WERI-Rb-1 (cell line): Measurements from ENCODE around the gene TYRO3.

Experiments
- DNase-seq: peaks from one replicate; pipeline ENCODE4 v3.0.0-alpha.2; 2020
- H3K27ac ChIP-seq: fragments of 250-450 bp; sonication (Bioruptor Pico); 2 replicates; pipeline ENCODE4 v1.5.1; 2020; ENCODE audit warnings: mild to moderate bottlenecking, moderate library complexity
- H3K27me3 ChIP-seq: fragments of 250-450 bp; sonication (Bioruptor Pico); 2 replicates; pipeline ENCODE4 v1.5.1; 2021; ENCODE audit warnings: mild to moderate bottlenecking, low read depth, moderate library complexity; ENCODE audit not compliant: insufficient read depth, severe bottlenecking
- H3K36me3 ChIP-seq: fragments of 250-450 bp; sonication (Bioruptor Pico); 2 replicates; pipeline ENCODE4 v1.5.1; 2020; ENCODE audit warnings: mild to moderate bottlenecking, moderate library complexity
- H3K4me3 ChIP-seq: 2 replicates; pipeline ENCODE4 v1.5.1; 2011; ENCODE audit warnings: low read depth, mild to moderate bottlenecking, control low read depth, low read length
- H3K9me3 ChIP-seq: fragments of 250-450 bp; sonication (Bioruptor Pico); 2 replicates; pipeline ENCODE4 v1.5.1; 2021; ENCODE audit warnings: mild to moderate bottlenecking, moderate library complexity; ENCODE audit not compliant: severe bottlenecking
- TF ChIP-seq, protein P1 (sequence below): IDR thresholded peaks from 2 replicates; pipeline ENCODE4 v1.5.1; 2011; ENCODE audit warnings: low read depth, mild to moderate bottlenecking, control low read depth, inconsistent platforms, low read length

Gene TYRO3

DNA sequence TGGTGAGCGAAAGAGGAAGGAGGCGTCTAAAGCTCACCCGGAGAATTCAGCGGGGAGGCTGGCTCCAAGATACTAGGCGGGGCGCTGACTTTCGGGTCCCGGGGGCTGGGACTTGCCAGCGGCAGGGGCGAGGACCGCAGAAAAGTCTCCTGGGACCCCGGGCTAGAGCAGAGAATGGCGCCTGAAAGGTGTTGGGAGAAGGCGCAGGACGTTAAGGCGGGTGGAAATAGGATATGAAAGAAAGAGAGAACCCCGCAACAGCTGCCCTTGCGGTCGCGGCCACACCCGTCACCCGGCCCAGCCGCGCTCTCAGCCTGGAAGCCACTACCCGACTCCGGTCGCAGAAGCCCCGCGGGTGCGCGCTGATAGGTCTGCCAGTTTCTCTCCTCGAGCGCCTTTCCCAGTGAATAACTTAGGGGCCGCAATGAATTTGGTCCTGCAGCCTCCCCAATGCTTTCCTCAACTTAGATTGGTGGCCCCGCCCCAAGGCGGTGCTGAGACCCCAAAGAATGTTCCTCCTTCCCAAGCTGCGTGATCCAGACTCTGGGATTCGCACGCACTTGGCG lies 46.0 kb upstream of the TYRO3 start:
- peak overlapping the region; percentile 86 for H3K4me3 ChIP-seq
- peak; percentile 24 for DNase-seq
- H3K27ac ChIP-seq, result peak overlapping the region; percentile 30; the same call in 1 of the 2 replicates
- H3K36me3 ChIP-seq, result peaks cover 3% of the 10 kb centered on the region; the same call in 1 of the 2 replicates
- H3K9me3 ChIP-seq, result no peaks in the 10 kb centered on the region
- H3K27me3 ChIP-seq, result no peaks in the 10 kb centered on the region
- TF ChIP-seq, protein P1, sequence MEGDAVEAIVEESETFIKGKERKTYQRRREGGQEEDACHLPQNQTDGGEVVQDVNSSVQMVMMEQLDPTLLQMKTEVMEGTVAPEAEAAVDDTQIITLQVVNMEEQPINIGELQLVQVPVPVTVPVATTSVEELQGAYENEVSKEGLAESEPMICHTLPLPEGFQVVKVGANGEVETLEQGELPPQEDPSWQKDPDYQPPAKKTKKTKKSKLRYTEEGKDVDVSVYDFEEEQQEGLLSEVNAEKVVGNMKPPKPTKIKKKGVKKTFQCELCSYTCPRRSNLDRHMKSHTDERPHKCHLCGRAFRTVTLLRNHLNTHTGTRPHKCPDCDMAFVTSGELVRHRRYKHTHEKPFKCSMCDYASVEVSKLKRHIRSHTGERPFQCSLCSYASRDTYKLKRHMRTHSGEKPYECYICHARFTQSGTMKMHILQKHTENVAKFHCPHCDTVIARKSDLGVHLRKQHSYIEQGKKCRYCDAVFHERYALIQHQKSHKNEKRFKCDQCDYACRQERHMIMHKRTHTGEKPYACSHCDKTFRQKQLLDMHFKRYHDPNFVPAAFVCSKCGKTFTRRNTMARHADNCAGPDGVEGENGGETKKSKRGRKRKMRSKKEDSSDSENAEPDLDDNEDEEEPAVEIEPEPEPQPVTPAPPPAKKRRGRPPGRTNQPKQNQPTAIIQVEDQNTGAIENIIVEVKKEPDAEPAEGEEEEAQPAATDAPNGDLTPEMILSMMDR, result no peak

DNA sequence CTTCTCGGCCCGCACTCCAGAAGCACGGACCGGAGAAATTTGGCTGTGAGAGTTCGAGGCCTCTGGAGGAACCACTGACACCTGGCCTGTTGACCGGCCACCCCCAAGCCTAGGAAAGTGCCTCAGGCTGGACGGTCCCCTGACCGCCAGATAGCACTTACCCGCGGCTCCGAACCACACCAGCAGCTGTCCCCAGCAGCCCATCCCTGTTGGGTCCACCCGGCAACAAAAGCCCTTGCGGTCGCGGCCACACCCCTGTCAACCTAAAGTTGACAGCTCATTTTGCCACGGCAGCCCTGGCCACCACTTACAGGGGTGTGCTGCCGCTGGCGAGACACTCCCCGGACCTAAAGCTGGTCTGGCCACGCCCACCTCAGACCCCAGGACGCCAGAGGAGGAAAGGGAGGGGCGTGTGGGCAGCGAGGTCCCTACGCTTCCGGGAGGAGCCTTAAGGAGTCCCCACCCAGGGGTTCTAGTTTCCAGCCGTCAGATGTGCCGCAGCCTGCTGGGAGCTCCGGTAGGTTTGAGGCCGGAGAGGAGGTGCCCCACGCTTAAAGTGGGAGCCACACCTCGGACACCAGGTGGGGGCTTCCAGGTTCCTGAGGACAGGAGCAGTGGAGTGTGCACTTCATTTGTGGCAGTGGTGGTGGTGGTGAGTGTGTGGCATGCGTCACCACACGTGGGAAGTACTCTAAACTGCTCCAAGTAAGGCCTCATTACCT lies 45.3 kb upstream of the TYRO3 start, which contains the start of gene LTK:
LTK (minus strand) TSS at position 322 of the 722 bp plus-strand sequence; CDS start at position 204, 118 bp downstream.
- Histone ChIP-seq H3K4me3 (peak within 1 kb of the TSS; percentile 86), H3K27me3 (no peaks in the 10 kb centered on the region), H3K36me3 (peaks cover 3% of the 10 kb centered on the region; the same call in 1 of the 2 replicates), H3K9me3 (no peaks in the 10 kb centered on the region), H3K27ac (peak within 1 kb of the TSS; percentile 30; the same call in 1 of the 2 replicates)
- peak; percentile 91 for DNase-seq
- TF ChIP-seq, protein P1, result no peak

DNA sequence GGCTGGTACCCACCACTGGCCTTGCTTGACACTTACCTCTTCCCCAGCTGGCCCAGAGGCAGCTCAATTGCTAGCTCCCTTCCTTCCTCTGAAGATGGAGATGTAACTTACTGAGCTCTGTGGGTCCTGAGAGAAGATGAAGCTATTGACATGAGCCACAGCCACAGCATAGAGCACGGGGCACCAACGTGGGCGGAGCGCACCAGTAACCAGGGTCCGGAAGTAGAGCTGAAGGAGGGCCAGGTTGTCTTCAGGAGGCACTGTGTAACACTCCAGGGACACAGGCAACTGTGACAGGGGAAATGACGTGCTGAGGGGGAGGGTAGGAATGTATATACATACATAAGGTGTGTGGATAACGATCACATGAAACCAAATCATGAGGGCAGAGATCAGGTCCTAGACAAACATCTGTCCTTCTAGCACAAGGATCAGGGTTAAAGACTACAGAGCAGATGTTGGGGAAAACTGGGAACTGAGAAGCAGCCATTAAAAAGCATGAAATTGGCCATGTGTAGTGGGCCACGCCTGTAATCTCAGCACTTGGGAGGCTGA lies 41.0 kb upstream of the TYRO3 start:
- H3K4me3 ChIP-seq, result no peak overlapping the region
- no peak overlapping the region for H3K27ac ChIP-seq
- TF ChIP-seq, protein P1, result no peak
- no peaks in the 10 kb centered on the region for H3K9me3 ChIP-seq
- H3K27me3 ChIP-seq, result no peaks in the 10 kb centered on the region
- H3K36me3 ChIP-seq, result peaks cover 9% of the 10 kb centered on the region
- DNase-seq, result no peak

DNA sequence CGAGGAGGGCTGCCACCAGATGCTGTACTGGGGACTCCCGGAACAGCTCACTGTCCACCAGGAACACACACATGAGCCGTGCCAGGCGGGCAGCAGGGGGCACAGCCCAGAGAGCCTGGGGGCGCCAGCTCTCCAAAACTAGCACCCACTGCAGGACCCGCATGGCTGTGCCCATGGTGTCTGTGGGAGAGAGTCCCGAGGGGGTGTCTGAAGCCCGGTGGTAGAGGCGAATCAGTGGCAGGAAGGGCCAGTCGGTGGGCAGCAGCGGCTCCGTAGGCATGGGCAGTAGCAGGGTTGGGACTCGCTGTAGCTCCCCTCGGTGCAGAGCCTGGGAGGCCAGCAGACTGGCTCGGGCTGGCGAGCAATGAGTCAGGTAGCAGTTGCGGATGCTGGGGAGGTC lies 38.4 kb upstream of the TYRO3 start:
- Histone ChIP-seq H3K27ac (no peak overlapping the region), H3K9me3 (no peaks in the 10 kb centered on the region), H3K4me3 (no peak overlapping the region), H3K36me3 (peaks cover 9% of the 10 kb centered on the region), H3K27me3 (no peaks in the 10 kb centered on the region)
- no peak for DNase-seq
- TF ChIP-seq, protein P1, result no peak

DNA sequence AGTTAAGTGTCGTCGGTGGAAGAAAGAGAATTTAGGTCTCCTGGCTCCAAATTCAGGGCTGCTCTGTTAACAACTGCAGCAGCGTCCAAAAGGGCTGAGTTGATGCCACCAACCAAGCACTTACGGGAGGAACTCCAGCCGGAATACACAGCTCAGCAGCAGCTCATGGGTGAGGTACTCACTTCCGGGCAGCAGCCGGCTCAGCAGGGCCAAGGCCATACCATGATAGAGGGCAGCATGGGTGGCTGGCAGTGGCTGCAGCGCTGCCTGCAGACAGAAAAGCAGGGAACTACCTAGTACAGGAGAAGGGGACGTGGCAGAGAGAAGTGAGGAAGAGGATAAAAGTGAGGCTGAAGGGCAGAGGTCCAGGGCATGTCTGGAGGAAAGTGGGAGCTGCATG lies 37.4 kb upstream of the TYRO3 start:
- no peak for DNase-seq
- H3K36me3 ChIP-seq, result peaks cover 18% of the 10 kb centered on the region
- TF ChIP-seq, protein P1, result no peak
- H3K27ac ChIP-seq, result no peak overlapping the region
- H3K27me3 ChIP-seq, result no peaks in the 10 kb centered on the region
- no peaks in the 10 kb centered on the region for H3K9me3 ChIP-seq
- H3K4me3 ChIP-seq, result no peak overlapping the region
